ENCODE measurements around the gene RPS16. TPM values are rescaled to one million over a fixed set of nuclear protein-coding genes. Genes with fewer than 3 reads are reported as not detected.

Gene RPS16
- 1,000 to 10,000 TPM; 3,669 to 4,521 (median 4,268) TPM for total RNA-seq
- 345 TPM for total RNA-seq (2013)
- 49.0 to 1,243 (median 530) reads per million in 29 experiments for total RNA-seq

- Histone ChIP-seq H3K27ac (ENCODE audit: low read length) (peak within 1 kb of the TSS; percentile 85), H3K4me1 (ENCODE audit: control insufficient read depth in 1 of 2, extremely low read depth in 1 of 2, insufficient read depth in 2 of 2, low read length in 2 of 2) (peaks cover 15 to 37% of the 10 kb centered on the region in 2 experiments), H3K4me3 (ENCODE audit: control insufficient read depth in 1 of 2, extremely low read depth in 1 of 2, low read length in 1 of 2) (peak within 1 kb of the TSS; percentile 67 to 75), H3K36me3 (ENCODE audit: control insufficient read depth in 2 of 2, extremely low read depth in 1 of 2, insufficient read depth in 1 of 2, low read length in 1 of 2) (peaks cover 0 to 32% of the 10 kb centered on the region in 2 donors), H3K9me3 (no peaks in the 10 kb centered on the region), H3K27me3 (replicated peaks in 1 of 2; ENCODE audit: control insufficient read depth in 2 of 2, extremely low read depth in 1 of 2, insufficient read depth in 2 of 2, low read length in 1 of 2) (no peaks in the 10 kb centered on the region)
- ChIA-PET CTCF (interaction anchor here in 1 of 2 donors (0.8 to 1.8 kb wide), 15 partner anchors 9 to 666 kb away, joined by 3 to 12 read pairs (median 3); partner anchors contain the start of genes PLEKHG2, PSMC4, SAMD4B and SUPT5H), POLR2A (interaction anchor here (0.5 to 1.7 kb wide), 24 partner anchors 9 to 1658 kb away, joined by 3 to 57 read pairs (median 4); partner anchors contain the start of genes MED29 (in 2 of the 2), PAF1 (in 2 of the 2), SUPT5H (in 2 of the 2) and FAM98C (in 1 of the 2))
- Mint-ChIP-seq H3K9me3 (no peaks in the 10 kb centered on the region), H3K36me3 (peaks cover 22% of the 10 kb centered on the region), H3K4me3 (peak within 1 kb of the TSS; percentile 98 to 99 (median 99)), H3K27me3 (no peaks in the 10 kb centered on the region), H3K4me1 (peaks cover 43 to 54% (median 50%) of the 10 kb centered on the region in 3 donors), H3K27ac (peak within 1 kb of the TSS; percentile 98 to 100)
- DNase-seq: peak; percentile 97 to 99 (median 98)
- under 1% methylated on average over 48 of the region's 61 CpGs for WGBS (ENCODE audit: insufficient coverage)
- peak; percentile 95 to 97 (median 96) for ATAC-seq (replicated peaks in 1 of 4)
Observed at GRCh38 chr19:39435499-39436349, at the start of gene RPS16. Gene RPS16, minus strand, starts transcription at chr19:39435949. Its CDS starts 54 bp downstream, at chr19:39435895.

- no peaks in the 10 kb centered on the region for H3K27me3 ChIP-seq (replicated peaks in 1 of 2; ENCODE audit: control insufficient read depth in 2 of 2, extremely low read depth in 1 of 2, insufficient read depth in 2 of 2, low read length in 1 of 2)
- H3K9me3 ChIP-seq: no peaks in the 10 kb centered on the region
- no peaks in the 10 kb centered on the region for H3K9me3 Mint-ChIP-seq
- DNase-seq (no peak), ATAC-seq (replicated peaks in 1 of 4) (no peak)
- H3K4me3 ChIP-seq (ENCODE audit: control insufficient read depth in 1 of 2, extremely low read depth in 1 of 2, low read length in 1 of 2): no peak overlapping the region
- peaks cover 17% of the 10 kb centered on the region for H3K36me3 Mint-ChIP-seq
- ChIA-PET POLR2A (no interaction called here), CTCF (no interaction called here)
- H3K27ac ChIP-seq (ENCODE audit: low read length): no peak overlapping the region
- peak overlapping the region; percentile 36 to 84 (median 44) for H3K4me3 Mint-ChIP-seq
- H3K36me3 ChIP-seq (ENCODE audit: control insufficient read depth in 2 of 2, extremely low read depth in 1 of 2, insufficient read depth in 1 of 2, low read length in 1 of 2): peaks cover 27 to 29% of the 10 kb centered on the region in 2 donors
- no peaks in the 10 kb centered on the region for H3K27me3 Mint-ChIP-seq
- H3K4me1 Mint-ChIP-seq: peaks cover 25 to 30% (median 26%) of the 10 kb centered on the region in 3 donors
- no peak overlapping the region for H3K27ac Mint-ChIP-seq
- WGBS (ENCODE audit: insufficient coverage): no CpG with 5 or more reads among the region's 6 CpGs
- peaks cover 6 to 22% of the 10 kb centered on the region in 2 experiments for H3K4me1 ChIP-seq (ENCODE audit: control insufficient read depth in 1 of 2, extremely low read depth in 1 of 2, insufficient read depth in 2 of 2, low read length in 2 of 2)
Observed at GRCh38 chr19:39483141-39483540, 47.4 kb upstream of the RPS16 start.

GRCh38 chr19:39481676-39482075 is 45.9 kb upstream of the RPS16 start:
- no peak for DNase-seq
- CTCF ChIA-PET: no interaction called here
- Mint-ChIP-seq H3K4me3 (peak overlapping the region; percentile 84 to 90 (median 88)), H3K4me1 (peaks cover 25 to 28% (median 26%) of the 10 kb centered on the region in 3 donors), H3K27ac (peak overlapping the region; percentile 65 to 79), H3K36me3 (peaks cover 11% of the 10 kb centered on the region), H3K27me3 (no peaks in the 10 kb centered on the region), H3K9me3 (no peaks in the 10 kb centered on the region)
- H3K9me3 ChIP-seq: no peaks in the 10 kb centered on the region
- no peak for ATAC-seq (replicated peaks in 1 of 4)
- 93% methylated on average over 5 of the region's 11 CpGs for WGBS (ENCODE audit: insufficient coverage)
- peaks cover 6 to 22% of the 10 kb centered on the region in 2 experiments for H3K4me1 ChIP-seq (ENCODE audit: control insufficient read depth in 1 of 2, extremely low read depth in 1 of 2, insufficient read depth in 2 of 2, low read length in 2 of 2)
- H3K27ac ChIP-seq (ENCODE audit: low read length): no peak overlapping the region
- peak overlapping the region; percentile 90 to 97 for H3K4me3 ChIP-seq (ENCODE audit: control insufficient read depth in 1 of 2, extremely low read depth in 1 of 2, low read length in 1 of 2)
- H3K27me3 ChIP-seq (replicated peaks in 1 of 2; ENCODE audit: control insufficient read depth in 2 of 2, extremely low read depth in 1 of 2, insufficient read depth in 2 of 2, low read length in 1 of 2): no peaks in the 10 kb centered on the region
- POLR2A ChIA-PET: no interaction called here
- peaks cover 18 to 19% of the 10 kb centered on the region in 2 donors for H3K36me3 ChIP-seq (ENCODE audit: control insufficient read depth in 2 of 2, extremely low read depth in 1 of 2, insufficient read depth in 1 of 2, low read length in 1 of 2)

- no peaks in the 10 kb centered on the region for H3K9me3 Mint-ChIP-seq
- Histone ChIP-seq H3K36me3 (ENCODE audit: control insufficient read depth in 2 of 2, extremely low read depth in 1 of 2, insufficient read depth in 1 of 2, low read length in 1 of 2) (peaks cover 15% of the 10 kb centered on the region in 2 donors), H3K4me3 (ENCODE audit: control insufficient read depth in 1 of 2, extremely low read depth in 1 of 2, low read length in 1 of 2) (peak overlapping the region; percentile 90 to 97), H3K27ac (ENCODE audit: low read length) (peak overlapping the region; percentile 73), H3K4me1 (ENCODE audit: control insufficient read depth in 1 of 2, extremely low read depth in 1 of 2, insufficient read depth in 2 of 2, low read length in 2 of 2) (peaks cover 6 to 22% of the 10 kb centered on the region in 2 experiments), H3K9me3 (no peaks in the 10 kb centered on the region), H3K27me3 (replicated peaks in 1 of 2; ENCODE audit: control insufficient read depth in 2 of 2, extremely low read depth in 1 of 2, insufficient read depth in 2 of 2, low read length in 1 of 2) (no peaks in the 10 kb centered on the region)
- CTCF ChIA-PET: interaction anchor here in 1 of 2 donors (0.6 to 1.2 kb wide), 5 partner anchors 12 to 99 kb away, joined by 3 to 7 read pairs (median 3); partner anchors contain the start of genes EID2, MED29 and PAF1
- peaks cover 12% of the 10 kb centered on the region for H3K36me3 Mint-ChIP-seq
- ATAC-seq (replicated peaks in 1 of 4): no peak
- 4% methylated on average over 7 of the region's 12 CpGs for WGBS (ENCODE audit: insufficient coverage)
- H3K27me3 Mint-ChIP-seq: no peaks in the 10 kb centered on the region
- H3K4me1 Mint-ChIP-seq: peaks cover 25 to 28% (median 26%) of the 10 kb centered on the region in 3 donors
- H3K4me3 Mint-ChIP-seq: peak overlapping the region; percentile 84 to 90 (median 88)
- no peak for DNase-seq
- POLR2A ChIA-PET: interaction anchor here (0.6 to 1.0 kb wide), 2 partner anchors 33 to 45 kb away, joined by 7 read pairs; partner anchors contain the start of gene RPS16 (in 1 of the 2)
- peak overlapping the region; percentile 65 to 79 for H3K27ac Mint-ChIP-seq
Observed at GRCh38 chr19:39481229-39481545, 45.4 kb upstream of the RPS16 start.

- ATAC-seq (replicated peaks in 1 of 4): peak; percentile 96 to 100 (median 99)
- peak within 1 kb of the TSS; percentile 84 to 90 (median 88) for H3K4me3 Mint-ChIP-seq
- CTCF ChIA-PET: interaction anchor here in 1 of 2 donors (0.6 to 1.2 kb wide), 5 partner anchors 12 to 98 kb away, joined by 3 to 7 read pairs (median 3); partner anchors contain the start of genes EID2, MED29 and PAF1
Observed at GRCh38 chr19:39480337-39481228, 44.8 kb upstream of the RPS16 start, which contains the start of gene TIMM50. Gene TIMM50, plus strand, starts transcription at chr19:39480838. Its CDS starts 16 bp downstream, at chr19:39480854.

More at GRCh38 chr19:39480337-39481228, 44.8 kb upstream of the RPS16 start, which contains the start of gene TIMM50:
- DNase-seq: peak; percentile 88 to 99 (median 94)
- H3K9me3 ChIP-seq: no peaks in the 10 kb centered on the region
- under 1% methylated on average over 52 of the region's 62 CpGs for WGBS (ENCODE audit: insufficient coverage)
- peaks cover 25 to 28% (median 26%) of the 10 kb centered on the region in 3 donors for H3K4me1 Mint-ChIP-seq
- H3K27ac ChIP-seq (ENCODE audit: low read length): peak within 1 kb of the TSS; percentile 73
- no peaks in the 10 kb centered on the region for H3K27me3 Mint-ChIP-seq
- H3K9me3 Mint-ChIP-seq: no peaks in the 10 kb centered on the region
- H3K36me3 Mint-ChIP-seq: peaks cover 12% of the 10 kb centered on the region
- H3K36me3 ChIP-seq (ENCODE audit: control insufficient read depth in 2 of 2, extremely low read depth in 1 of 2, insufficient read depth in 1 of 2, low read length in 1 of 2): peaks cover 15% of the 10 kb centered on the region in 2 donors
- POLR2A ChIA-PET: interaction anchor here (0.6 to 1.0 kb wide), 4 partner anchors 18 to 449 kb away, joined by 3 to 7 read pairs (median 5); partner anchors contain the start of gene RPS16 (in 1 of the 2)
- peak within 1 kb of the TSS; percentile 94 to 96 for H3K27ac Mint-ChIP-seq
- peaks cover 6 to 22% of the 10 kb centered on the region in 2 experiments for H3K4me1 ChIP-seq (ENCODE audit: control insufficient read depth in 1 of 2, extremely low read depth in 1 of 2, insufficient read depth in 2 of 2, low read length in 2 of 2)
- peak within 1 kb of the TSS; percentile 90 to 97 for H3K4me3 ChIP-seq (ENCODE audit: control insufficient read depth in 1 of 2, extremely low read depth in 1 of 2, low read length in 1 of 2)
- H3K27me3 ChIP-seq (replicated peaks in 1 of 2; ENCODE audit: control insufficient read depth in 2 of 2, extremely low read depth in 1 of 2, insufficient read depth in 2 of 2, low read length in 1 of 2): no peaks in the 10 kb centered on the region
